HG02759 (cell line): ENCODE data around the gene AGGF1.
A peak's percentile ranks its signal among the peaks of the same experiment; 100 is the strongest.
"Not testable (repeated sequence)": the region's sequence is repeated elsewhere in the genome, so short reads cannot be mapped to it uniquely, and the experiment has no call there.

Experiments
- ATAC-seq: cut with Tn5 transposase; IDR thresholded peaks from one replicate; pipeline ENCODE4 v1.9.1; 2021; ENCODE audit warnings: mild to moderate bottlenecking, moderate library complexity; ENCODE audit not compliant: unreplicated experiment

Gene AGGF1, protein sequence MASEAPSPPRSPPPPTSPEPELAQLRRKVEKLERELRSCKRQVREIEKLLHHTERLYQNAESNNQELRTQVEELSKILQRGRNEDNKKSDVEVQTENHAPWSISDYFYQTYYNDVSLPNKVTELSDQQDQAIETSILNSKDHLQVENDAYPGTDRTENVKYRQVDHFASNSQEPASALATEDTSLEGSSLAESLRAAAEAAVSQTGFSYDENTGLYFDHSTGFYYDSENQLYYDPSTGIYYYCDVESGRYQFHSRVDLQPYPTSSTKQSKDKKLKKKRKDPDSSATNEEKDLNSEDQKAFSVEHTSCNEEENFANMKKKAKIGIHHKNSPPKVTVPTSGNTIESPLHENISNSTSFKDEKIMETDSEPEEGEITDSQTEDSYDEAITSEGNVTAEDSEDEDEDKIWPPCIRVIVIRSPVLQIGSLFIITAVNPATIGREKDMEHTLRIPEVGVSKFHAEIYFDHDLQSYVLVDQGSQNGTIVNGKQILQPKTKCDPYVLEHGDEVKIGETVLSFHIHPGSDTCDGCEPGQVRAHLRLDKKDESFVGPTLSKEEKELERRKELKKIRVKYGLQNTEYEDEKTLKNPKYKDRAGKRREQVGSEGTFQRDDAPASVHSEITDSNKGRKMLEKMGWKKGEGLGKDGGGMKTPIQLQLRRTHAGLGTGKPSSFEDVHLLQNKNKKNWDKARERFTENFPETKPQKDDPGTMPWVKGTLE

DNA sequence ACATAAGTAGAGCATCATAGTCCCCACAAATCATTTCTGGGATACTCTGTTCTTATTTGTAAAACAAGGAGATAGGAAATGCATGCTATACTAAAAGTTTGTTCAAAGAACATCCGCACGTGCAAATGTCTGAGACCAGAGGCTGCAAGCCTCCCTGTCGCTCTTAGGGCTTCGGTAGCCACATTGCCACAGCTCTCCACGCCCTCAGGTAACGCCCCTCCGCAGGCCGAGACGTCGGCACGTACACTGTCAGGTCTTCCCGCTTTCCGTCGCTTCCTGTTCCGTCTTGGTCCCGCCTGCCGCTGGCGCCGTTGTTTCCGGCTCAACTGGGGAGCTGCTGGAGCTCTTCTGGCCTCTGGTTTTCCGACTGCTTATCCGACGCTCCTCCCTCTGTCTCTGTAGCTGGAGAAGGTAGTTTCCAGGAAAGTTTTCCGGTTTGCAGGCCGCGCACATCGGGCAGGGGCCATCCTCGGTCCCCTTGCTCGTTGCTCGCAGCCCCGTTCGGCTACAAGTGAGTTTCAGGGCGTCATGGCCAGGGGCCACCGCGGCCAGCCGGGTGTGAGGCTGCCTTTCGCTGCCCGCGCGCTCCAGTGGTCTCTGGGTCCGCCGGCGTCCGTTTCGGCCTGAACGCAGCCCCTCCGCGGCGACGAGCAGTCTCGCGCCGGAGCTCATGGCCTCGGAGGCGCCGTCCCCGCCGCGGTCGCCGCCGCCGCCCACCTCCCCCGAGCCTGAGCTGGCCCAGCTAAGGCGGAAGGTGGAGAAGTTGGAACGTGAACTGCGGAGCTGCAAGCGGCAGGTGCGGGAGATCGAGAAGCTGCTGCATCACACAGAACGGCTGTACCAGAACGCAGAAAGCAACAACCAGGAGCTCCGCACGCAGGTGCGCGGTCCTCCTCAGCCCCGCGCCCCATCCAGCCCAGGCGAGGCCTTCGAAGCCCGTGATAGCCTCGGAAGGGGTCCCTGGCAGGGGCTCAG is at the start of gene AGGF1:
Gene AGGF1 (plus strand): TSS at position 308 of the 975 bp plus-strand sequence. CDS start 363 bp downstream, at position 671.
- peak; percentile 100 for ATAC-seq

DNA sequence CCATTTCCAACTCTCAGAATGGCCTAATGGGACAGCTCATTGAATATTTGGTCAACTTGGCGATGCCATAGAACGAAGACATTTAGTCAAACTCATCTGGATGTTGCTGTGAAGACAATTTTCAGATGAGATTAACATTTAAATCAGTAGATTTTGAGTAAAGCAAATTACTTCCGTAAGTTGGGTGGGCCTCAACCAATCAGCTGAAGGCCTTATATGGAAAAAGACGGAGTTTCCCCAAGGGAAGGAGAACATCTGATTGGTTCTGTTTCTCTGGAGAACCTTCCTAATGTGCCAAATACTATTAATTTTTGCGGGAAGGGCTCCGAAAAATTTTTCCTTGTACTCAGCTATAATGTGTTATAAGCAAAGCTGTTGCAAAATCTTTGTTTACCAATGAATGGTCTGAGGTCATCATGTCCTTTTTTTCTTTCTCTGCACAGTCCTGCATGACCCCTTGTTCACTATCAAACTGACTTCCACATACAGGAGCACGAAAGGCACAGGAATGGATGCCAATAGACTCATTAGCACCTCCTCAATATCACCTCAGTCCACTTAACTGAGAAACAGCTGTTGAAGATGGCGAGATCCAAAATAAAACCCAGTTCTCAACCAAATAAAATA is 49.6 kb upstream of the AGGF1 start:
- no peak for ATAC-seq

DNA sequence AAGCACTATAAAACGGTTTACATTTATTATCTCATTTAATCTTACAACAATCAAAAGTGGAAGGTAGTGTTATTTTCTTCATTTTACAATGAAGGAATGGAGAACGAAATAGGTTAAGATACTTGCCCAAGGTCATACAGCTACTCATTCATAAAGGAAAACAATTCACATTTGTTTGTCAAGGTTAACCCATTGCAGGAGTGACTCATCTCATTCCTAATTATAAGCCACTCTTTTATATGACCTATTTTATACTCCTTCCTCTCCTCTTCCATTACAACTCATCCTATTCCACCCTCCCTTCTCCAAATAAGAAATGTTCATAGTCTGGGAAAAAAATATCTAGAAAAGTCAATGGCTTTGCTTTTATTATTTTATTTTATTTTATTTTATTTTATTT is 47.8 kb upstream of the AGGF1 start:
- no peak for ATAC-seq

DNA sequence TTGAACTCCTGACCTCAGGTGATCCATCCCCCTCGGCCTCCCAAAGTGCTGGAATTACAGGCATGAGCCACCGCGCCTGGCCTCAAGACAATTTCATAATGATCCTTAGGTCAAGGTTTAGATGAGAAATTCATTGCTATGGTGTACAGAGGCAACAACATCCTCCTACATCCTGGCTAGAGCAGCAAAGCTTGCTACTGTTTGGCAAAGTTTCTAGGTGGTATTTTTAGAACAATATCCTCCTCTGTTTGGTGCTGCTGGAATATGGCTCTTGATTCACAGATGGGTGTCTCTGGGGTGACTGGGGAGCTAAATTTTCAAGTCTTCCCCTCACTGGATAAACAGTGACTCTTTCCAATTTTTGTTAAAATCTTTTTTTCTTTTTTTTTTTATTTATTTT is 46.7 kb upstream of the AGGF1 start:
- ATAC-seq: no peak

DNA sequence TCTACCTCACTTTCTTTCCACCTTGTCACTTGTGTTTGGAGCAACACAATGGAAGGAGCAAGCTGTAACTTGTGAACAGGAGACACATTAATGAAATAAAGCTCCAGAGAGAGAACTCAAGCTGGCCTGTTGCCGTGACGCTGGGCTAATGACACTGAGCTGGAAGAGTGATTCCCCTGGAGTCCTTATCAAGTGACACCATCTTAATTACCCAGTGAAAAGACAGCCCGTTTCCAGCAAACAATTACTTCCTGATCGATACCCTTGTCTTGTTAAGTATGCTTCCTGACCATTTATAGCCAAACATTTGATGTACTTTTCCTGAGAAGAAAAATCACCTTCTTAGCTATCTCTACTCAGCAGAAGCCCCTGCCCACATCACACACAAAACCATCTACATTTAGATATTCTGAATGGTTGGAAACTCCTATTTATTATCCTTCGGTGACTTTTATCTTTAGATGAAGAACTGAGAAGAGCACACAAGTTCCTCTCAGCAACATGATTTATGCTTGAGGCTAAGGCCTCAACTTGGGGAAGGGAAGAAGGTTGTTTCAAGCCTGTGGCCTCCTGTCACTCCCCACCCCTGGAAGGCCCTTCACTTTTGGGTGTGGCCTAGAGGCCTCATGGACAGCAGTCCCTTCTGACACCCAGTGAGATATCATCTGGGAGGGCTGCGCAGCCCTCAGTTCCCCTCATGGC is 43.2 kb upstream of the AGGF1 start:
- no peak for ATAC-seq

DNA sequence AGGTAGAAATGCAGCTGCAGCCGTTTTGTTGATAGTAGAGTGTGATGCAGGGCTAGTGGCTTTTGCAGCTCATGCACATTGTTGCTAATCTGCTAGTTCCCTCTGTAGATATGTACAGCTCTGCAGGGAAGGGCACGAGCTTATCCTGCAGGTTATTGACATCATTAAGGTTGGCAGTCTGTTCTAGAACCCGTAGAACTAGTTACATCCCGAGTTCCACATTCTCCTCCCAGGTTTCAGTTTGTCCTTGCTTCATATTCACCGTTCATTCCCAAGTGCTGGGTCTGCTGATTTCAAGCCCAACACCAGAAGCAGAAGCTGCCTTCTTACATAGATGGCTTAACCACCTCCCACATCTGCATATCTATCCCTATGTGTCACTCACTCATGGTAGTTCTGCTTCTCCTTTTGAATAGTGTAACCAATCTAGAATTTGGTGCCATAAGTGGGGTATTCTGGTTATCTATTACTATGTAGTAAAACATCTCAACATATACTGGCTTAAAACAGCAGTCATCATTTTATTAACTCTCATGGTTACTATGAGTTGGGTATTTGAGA is 39.2 kb upstream of the AGGF1 start:
- ATAC-seq: no peak

DNA sequence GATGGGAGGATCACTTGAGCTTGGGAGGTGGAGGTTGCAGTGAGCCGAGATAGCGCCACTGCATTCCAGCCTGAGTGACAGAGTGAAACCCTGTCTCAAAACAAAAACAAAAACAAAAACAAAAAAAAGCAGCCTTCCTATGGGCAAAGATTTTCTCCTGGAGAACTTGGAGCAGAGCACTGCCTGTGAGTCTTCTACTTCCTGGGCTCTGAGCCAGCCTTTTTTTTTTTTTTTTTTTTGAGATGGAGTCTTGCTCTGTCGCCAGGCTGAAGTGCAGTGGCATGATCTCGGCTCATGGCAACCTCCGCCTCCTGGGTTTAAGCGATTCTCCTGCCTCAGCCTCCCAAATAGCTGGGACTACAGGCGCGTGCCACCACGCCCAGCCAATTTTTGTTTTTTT is 36.8 kb upstream of the AGGF1 start:
- ATAC-seq: not testable (repeated sequence)

DNA sequence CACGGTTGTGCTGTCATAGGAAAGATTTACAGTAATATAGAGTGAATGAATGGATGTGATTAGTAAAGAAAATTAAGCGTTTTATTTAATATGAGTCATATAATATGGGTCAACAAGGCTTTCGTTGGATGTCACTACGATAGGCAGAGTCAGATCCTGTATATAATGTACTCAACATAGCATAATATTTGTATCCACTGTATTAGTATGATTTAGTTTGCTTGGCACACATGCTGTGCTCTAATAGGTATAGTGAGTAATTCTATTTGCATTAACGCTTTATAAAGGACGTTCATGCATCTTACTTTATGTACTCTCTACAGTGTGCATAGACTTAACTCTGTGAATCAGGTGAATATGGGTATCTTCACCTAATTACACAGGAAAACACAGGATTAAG is 35.9 kb upstream of the AGGF1 start:
- no peak for ATAC-seq

DNA sequence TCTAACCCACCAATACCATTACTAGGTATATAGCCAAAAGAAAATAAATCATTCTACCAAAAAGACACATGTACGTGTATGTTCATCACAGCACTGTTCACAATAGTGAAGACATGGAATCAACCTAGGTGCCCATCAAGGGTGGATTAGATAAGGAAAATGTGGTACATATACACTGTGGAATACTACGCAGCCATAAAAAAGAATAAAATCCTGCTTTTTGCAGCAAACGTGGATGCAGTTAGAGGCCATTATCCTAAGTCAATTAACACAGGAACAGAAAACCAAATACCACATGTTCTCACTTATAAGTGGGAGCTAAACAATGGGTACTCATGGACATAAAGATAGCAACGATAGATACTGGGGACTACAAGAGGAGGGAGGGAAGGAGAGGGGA is 32.0 kb upstream of the AGGF1 start:
- not testable (repeated sequence) for ATAC-seq

DNA sequence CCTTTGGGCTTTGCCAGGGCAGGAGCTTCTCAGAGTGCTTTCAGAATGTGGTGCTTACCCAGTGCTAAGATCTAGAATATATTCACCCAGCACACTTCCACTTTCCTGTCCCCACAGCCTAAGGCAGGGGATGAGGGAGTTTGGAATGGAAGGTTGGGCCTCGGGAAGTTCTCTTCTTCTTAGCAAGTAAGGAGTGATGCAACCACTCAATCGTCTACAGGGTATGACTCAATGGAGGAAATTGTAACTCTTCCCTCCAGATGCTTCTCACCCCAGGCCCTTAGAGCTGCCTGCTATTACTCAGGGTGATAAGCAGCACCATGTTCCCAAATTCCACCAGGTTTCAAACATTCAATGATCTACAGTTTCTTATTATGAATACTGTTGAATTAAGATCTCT is 30.8 kb upstream of the AGGF1 start:
- no peak for ATAC-seq

DNA sequence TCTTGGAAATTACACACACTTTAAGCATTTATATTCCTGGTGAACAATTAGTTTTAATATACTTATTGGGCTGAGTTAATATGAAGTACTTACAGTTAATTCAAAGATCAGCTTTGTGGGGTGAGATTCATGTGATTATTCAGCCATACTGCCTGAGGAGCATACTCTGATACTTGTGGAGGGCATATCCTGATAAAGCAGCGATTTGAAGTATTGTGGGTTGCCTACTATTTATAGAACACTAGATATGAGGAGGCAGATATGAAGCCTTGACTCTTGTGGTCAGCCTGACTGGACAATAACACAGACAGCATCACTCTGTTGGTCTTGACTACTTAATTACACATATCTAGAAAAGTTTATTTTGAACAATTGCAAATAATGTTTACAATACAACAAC is 27.0 kb upstream of the AGGF1 start:
- no peak for ATAC-seq

DNA sequence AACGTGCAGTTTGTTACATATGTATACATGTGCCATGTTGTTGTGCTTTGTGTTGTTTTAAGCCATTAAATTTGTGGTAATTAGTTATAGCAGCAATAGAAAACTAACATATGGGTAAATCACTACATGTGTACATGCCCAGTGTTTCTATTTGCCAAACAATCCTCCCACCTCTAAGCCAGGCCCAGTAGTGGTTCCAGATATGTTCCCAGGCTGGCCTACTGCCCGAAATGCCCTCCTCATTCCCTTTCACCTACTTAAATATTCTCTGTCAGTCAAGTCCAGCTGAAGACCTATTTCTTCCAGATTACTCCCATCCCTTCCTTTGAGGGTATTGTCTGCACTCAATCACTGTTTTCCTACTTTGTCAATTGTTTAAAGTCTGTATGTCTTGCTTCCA is 24.1 kb upstream of the AGGF1 start:
- ATAC-seq: no peak

DNA sequence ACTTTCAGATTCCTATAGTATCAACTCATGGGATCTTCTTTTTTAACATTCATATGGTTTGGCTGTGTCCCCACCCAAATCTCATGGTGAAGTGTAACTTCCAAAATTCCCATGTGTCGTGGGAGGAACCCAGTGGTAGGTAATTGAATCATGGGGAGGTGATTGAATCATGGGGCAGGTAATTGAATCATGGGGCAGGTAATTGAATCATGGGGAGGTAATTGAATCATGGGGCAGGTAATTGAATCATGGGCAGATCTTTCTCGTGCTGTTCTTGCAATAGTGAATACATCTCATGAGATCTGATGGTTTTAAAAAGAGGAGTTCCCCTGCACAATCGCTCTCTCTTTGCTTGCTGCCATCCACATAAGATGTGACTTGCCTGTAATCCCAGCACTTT is 21.8 kb upstream of the AGGF1 start:
- no peak for ATAC-seq

DNA sequence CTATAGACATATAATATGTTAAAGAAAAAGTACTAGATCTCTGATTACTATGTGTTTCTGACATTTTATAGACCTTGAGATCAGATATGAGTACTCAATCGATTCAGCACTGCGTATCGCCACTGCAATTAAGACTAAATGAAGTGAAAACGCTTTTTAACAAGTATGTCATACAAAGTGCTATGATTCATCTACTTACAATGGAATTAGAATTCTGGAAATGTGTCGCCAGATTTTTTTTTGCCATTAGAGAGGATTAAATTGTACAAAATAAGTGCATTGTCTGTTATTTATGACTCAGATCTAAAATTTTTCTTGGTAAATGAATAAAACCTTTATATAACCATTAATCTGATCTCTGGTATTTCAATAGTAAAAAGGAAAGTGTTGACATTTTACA is 20.0 kb upstream of the AGGF1 start:
- ATAC-seq: no peak

DNA sequence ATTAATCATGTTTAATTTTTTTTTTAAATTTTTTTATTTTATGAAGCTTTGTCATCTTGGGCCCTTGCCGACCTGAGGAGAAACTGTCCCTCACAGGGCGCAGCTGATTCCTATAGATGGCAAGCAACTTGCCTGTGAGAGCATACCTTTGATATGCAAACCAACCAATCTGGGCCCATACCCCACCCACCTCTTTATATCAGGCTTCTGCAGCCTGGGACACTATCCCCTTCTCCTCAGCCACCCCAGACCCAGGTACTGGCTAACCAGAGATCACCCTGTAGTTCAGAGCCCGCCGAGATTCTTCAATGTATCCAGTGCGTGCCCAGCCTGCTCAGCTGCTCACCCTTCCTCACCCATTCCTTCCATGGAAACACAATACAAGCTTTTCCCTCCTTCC is 18.7 kb upstream of the AGGF1 start:
- no peak for ATAC-seq

DNA sequence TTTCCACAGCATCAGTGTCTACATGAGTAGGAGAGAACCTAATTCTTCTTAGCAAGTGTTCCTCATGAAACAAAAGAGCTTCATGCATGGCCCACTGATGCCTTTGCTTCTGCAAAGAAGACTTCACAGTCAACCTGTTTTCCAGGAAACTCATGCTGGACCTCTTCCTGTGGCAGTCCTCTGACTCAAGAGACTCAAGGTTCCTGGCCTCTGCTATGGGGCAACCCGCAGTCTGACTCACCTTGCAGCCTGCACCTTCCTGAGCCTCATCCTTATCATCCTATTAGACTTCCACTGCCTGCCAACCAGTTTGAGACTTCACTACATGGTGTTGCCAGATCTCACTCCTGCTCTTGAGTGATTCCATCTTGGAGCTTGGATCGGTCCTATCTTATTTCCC is 17.6 kb upstream of the AGGF1 start:
- ATAC-seq: no peak

DNA sequence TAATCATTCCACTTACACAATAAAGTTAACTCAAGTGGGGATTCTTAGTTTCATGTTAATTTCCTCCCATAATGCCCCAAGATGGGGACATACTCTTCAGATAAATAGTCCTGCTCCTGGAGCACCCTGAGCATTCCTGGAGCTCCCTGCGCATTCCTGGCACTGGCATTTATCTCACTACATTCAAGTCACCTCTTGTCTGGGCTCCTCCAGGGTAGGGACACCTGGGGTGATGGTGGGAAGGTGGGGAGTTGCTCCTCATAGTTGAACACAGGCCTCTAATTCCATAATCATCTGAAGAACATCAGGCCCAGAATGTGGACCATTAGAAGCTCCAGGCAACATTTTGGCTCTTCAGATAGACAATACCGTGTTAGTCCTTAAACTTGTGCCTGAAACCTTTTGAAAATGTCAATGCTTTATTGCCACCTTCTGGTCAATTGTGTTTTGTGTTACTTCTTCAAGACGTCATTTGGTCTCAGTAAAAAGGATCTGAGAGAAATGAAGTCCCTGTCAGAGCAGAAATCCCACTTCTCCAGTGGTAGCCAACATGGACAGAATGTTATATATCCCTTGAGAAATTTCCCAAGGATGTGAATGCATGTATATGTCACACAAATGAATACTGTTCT is 14.2 kb upstream of the AGGF1 start:
- ATAC-seq: no peak

DNA sequence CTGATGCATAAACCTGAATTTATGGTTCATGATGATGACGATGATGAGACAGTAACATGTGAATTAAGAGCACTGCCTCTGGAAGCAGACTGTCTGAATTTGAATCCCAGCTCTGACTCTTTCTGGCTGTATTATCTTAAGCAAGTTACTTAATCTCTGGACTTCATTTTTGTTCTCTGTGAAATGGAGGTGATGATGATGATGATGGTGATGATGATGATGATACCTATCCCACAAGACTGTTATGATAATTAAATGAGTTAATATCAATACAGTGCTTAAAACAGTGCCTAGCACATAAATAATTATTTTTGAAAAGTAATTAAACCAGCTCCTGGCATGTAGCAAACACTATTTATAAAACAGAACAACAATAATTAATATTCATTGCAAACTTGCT is 13.2 kb upstream of the AGGF1 start:
- no peak for ATAC-seq

DNA sequence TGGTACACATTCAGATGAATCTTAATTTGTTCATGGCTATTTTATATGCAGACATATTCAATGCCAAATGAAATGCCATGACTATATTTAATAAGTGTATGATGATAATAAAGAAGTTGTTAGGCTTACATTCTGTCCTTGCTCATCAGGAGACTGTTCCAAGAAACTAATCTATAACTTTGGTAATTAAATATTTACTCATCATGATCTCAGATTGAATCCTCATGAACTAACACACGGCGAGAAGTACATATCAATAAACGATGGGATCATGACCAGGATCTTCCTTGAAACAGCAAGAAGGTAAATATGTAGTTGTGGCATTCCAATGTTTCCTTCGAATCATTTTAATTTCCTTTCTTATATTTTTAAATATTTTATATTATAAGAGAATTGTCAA is 12.5 kb upstream of the AGGF1 start:
- no peak for ATAC-seq
